Measurements from ENCODE around the gene ZNF609.

GRCh38 chr15:64580696-64581407, 120.5 kb downstream of the ZNF609 start:
- no peak for TF ChIP-seq YY1 (IDR thresholded peaks at IDR 0.05; ENCODE audit: insufficient read depth, insufficient read length)
- no peak for TF ChIP-seq ZNF274 (IDR thresholded peaks at IDR 0.05; ENCODE audit: low read depth, low read length)
- TF ChIP-seq SUZ12 (IDR thresholded peaks at IDR 0.05; ENCODE audit: extremely low read depth, insufficient read depth, insufficient read length): no peak
